HG03139 (cell line): Measurements from ENCODE around the gene A4GALT.
"Not testable (repeated sequence)": the region's sequence is repeated elsewhere in the genome, so short reads cannot be mapped to it uniquely, and the experiment has no call there.

Experiments used
- ATAC-seq: cut with Tn5 transposase; IDR thresholded peaks from one replicate; pipeline ENCODE4 v1.9.1; 2021; ENCODE audit not compliant: unreplicated experiment

Gene A4GALT

DNA sequence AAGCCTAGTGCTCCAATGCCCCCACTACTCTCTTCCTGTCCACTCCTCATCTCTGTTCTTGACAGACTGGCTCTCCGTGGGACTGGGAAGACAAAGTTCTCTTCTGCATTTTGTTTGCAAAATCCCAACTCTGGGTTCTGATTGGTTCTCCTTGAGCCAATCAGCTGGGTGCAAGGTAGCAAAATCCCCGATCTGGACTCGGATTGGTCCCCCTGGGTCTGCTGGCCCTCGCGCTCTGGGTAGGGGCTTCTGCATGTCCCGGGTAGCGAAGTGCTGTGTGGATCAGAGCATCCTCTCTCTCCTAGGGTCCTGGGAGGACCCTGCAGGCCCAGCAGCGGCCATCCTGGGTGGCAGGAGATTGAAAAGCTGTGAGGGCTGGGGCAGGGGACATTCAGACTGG is 22.3 kb upstream of the A4GALT start:
- no peak for ATAC-seq

DNA sequence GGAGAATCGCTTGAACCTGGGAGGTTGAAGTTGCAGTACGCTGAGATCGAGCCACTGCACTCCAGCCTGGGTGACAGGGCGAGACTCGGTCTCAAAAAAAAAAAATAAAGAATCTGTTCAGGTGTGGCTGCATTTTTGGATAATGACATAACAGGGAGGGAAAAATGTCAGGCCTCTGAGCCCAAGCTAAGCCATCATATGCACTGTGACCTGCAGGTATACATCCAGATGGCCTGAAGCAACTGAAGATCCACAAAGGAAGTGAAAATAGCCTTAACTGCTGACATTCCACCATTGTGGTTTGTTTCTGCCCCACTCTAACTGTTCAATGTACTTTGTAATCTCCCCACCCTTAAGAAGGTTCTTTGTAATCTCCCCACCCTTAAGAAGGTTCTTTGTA is 19.6 kb upstream of the A4GALT start:
- ATAC-seq, result not testable (repeated sequence)

DNA sequence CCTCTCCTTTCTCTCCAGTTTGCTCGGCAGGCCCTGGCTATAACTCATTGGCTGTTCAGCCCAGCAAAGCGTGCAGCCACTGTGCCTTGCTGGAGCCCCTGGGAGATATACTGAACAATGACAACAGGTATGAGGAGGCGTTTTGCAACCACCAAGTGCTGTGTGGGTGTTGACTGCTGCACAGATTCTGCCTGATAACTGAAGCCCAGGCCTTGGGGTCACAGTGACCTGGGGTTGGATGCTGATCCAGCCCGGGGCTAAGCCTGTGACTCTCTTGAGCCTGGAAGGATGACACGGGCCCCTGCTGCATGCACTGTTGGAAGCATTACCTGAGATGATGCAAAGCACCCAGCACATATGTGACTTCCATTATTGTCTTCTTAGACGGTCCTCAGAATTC is 13.7 kb upstream of the A4GALT start:
- no peak for ATAC-seq

DNA sequence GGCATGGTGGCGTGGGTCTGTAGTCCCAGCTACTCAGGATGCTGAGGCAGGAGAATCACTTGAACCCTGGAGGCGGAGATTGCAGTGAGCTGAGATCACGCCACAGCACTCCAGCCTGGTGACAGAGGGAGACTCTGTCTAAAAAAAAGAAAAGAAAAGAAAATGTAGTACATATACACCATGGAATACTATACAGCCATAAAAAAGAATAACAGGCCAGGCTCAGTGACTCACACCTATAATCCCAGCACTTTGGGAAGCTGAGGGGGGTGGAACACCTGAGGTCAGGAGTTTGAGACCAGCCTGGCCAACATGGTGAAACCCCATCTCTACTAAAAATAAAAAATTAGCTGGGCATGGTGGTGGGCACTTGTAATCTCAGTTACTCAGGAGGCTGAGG is 12.7 kb upstream of the A4GALT start:
- not testable (repeated sequence) for ATAC-seq

DNA sequence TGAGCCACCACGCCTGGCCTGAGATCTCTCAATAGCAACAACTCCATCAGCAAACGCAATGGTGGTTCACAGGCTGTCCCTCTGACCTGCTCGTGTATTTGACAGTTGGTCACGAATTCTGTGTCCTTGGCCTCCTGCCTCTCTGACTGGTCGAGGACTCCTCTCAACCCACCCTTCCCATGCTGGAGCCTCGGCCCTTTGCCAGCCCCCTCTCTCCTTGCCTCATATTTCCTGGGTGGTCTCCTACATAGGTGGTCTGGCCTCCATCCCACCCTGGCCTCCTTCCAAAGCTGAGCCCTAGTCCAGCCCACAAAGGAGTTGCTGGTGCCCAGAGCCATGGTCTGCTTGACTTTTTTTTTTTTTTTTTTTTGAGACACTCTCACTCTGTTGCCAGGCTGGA is 11.4 kb upstream of the A4GALT start:
- no peak for ATAC-seq

DNA sequence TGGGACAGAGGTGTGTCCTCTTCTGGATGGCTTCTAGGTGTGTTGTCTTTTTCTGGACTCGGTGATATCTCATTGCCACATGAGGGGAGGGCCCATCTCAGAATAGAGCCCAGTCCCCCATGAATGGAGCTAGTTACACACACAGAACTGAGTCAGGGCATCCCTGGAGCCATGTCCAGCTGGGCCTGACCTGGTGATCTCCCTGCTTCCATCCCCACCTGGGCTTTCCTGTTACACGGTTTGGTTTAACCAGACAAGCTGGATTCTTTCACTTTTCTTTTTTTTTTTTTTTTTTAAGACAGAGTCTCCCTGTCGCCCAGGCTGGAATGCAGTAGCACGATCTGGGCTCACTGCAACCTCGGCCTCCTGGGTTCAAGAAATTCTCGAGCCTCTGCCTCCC is 6.1 kb upstream of the A4GALT start:
- ATAC-seq, result no peak

DNA sequence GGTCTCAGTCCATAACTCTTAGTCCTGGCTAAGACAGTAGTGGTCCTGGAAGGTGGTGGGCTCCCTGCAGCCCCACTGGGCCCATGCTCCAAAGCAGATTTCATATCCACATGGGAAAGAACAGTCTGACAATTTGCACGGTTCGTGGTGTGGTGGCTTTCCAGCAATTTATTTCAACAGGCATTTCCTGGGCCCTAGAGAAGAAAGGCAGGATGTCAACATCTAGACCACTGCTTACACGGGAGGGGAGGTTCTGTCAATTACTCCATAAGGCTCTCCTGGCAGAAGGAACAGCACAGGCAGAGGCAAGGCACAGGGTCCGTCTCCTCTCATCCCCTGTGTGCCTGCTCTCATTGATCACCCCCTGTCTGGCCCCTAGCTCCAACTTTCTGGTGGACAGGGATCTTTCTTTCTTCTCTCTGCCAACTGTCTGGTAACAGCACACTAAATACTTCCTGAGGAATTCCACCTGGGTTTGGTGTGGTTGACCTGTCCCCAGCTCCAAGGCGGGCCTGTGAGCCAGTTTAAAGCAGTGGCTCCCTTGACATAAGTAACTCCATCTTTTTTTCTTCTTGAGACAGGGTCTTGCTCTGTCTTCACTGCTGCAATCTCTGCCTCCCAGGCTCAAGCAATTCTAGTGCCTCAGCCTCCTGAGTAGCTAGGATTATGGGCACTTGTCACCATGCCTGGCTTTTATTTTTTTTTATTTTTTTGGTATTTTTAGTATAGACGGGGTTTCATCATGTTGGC is 5.1 kb upstream of the A4GALT start:
- ATAC-seq, result no peak

DNA sequence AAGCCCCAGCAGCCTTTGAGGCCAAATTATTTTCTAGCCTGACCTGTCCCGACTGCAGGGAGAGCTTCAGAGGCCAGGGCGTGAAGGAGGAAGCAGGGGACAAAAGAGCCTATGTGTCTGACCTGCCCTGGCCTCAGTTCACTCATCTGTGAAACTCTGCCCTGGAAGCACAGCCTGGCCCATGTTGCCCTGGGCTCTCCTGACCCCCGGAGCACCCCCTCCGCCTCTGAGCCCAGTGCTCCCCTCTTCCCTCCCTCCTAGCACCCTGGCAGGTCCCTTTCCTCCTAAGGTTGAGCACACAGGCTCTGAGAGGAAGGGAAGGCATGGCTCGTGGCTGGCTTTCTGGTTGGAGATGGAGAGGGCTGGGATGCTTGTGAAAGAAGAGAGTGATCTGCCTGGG is 3.4 kb upstream of the A4GALT start:
- no peak for ATAC-seq

DNA sequence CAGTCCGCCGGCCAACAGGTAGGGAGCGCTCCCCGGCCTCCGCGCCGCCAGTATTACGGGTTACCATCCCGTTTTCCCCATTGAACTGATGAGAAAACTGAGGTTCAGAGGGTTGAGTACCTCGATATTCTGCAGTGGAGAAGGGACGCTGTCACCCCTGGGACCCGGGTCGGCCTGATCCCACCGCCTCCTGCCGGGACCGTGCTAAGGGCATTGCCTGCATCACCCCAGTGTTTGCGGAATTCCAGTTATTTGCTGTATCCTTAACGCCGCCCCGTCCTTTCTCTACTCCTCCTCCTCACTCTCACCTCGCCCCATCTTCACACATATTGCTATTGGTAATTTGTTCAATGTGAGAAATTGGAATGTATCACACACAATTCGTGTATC is 370 bp upstream of the A4GALT start:
- ATAC-seq, result no peak

DNA sequence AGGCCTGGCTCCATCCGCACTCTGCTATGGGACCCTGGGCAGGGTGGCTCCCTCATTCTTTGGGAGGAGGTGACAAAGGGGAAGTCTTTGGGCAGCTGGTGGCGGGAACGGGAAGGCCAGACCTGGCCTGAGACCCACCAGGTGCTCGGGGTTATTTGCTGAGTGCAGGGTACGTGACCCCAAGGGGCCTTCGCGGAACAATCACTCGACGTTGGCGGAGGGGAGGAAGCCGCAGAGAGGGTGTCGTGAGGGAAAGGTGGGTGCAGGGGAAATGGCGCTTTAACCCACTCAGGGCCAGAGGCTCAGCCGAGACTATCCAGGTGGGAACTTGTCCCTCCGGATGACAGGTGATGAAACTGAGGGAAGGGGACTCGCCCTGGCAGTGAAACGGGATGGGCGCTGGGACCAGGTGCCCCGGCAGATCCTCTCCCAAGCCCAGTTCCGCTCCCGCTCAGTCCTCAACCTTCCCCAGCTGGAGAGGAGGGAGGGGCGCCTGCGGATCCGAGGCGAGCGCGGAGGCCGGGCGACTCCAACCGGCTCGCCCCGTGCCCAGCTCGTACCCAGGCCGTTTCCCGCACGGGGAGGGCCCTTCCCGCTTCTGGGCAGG is 911 bp downstream of the A4GALT start:
- no peak for ATAC-seq

DNA sequence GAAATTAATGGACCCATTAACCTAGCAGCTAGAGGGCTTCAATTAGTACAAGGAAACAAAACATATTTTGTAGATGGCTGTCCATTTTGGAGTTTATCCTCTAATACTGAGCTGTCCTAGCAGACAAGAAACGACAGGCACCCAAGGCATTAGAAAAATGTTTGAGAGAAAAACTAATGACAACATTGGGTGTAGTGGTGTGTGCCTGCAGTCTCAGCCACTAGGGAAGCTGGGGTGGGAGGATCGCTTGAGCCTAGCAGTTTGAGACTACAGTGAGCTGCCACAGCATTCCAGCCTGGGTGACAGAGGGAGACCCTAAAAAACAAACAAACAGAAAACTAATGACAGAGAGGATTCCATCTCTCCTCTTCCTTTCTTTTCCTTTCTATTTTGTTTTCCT is 1.5 kb downstream of the A4GALT start:
- ATAC-seq, result no peak

DNA sequence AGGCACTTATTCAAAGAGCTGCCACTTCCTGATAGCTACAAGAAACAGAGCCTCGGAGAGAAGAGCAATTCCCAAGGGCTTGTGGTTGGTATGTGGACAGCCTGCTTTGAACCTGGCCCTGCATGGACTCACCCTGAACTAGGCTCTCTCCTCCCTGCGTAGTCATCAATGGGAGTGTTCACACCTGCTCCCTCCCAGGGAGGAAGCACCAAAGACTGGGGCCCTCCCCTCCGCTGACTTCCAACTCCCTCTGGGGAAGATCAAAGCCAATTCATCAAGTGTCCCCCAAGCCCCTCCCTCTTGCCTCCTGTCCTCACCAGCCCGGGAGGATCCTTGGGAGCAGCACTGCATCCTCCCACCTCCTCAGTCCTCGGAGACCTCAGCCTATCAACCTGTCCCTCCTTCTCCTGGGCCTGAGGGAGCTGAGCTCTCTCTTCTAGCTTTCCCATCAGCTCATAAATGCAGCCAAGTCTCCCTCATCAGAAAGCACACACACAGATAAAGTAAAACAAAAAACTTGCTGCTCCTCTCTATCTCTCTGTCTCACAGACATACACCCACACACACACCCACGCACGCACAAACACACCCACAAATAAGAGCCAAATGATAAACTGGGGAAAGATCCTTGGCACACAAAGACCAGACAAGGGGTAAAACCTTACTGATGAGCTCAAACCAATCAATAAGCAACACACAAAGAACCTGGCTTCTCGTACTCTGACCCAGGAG is 3.3 kb downstream of the A4GALT start:
- no peak for ATAC-seq

DNA sequence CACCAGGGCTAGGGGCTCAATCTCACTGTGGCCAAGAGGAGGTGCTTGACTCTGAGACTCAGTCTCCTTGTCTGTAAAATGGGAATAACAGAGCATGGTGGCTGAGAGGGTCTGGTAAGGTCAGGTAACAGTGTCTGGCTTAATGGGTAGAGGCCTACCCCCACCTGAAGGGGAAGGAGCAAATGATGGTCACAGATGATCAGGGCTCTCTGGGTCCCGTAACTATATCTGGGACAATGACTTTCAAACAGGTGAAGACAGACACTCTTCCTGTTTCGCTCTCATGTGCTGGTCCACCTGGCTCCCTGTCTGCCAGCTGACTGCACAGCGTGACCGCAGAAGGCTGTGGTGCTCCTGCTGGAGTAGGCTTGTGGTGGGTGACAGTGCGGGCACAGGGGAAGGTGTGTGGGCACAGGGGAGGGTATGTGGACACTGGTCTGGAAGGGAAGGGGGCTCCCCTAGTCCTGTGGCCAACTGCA is 4.0 kb downstream of the A4GALT start:
- no peak for ATAC-seq

DNA sequence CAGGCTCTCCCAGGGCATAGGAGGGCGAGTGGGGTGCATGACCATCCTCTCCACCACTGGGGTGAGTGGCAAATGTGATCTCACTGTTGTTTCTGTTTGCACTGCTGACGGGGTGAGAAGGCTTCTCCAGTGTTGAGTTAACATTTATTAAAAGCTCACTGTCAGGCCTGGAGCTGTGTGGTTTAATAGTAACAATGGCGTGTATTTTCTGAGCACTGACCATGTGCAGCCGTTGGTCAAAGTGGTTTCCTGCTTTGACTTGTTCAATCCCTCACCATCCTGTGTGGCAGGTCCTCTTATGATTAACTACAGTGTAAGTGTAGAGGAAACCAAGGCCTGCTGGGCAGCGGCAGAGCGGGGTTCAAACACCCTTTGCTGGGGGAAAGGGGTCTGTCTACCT is 4.4 kb downstream of the A4GALT start:
- ATAC-seq, result no peak

DNA sequence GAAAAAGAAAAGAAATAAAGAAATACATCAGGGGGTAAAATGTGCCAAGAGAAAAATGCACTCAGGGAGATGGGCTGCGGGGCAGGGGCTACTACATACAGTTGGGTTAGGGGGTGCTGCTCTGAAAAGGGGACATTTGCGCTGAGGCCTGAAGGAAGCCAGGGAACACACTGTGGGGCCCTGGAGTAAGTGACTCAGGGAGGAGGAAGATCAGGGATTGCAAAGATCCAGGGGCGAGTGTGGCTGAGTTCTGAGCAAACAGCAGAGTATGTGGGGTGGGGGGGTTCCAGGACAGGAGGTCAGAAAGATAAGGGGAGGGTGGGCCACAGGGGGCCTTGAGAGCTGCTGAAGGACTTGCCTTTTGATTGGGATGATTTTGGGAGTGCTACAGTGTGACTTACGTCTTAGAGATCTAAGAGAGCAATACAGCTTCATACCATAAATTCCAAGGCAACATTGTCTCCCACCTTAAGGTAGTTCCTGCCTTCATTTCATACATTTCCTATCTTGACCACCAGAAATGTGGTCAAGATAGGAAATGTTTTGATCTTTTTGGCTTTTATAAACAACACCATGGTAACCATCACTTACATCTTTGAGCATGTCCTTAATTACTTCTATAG is 5.8 kb downstream of the A4GALT start:
- ATAC-seq, result no peak

DNA sequence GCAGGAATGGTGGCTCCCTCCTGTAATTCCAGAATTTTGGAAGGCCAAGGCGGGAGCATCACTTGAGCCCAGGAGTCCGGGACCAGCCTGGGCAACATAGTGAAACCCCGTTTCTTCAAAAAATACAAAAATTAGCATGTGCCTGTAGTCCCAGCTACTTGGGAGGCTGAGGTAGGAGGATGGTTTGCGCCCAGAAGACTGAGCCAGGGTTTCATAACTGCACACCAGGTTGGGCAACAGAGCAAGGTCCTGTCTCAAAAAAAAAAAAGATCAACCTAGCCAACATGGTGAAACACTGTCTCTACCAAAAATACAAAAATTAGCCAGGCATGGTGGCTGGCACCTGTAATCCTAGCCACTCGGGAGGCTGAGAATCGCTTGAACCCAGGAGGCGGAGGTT is 6.4 kb downstream of the A4GALT start:
- ATAC-seq, result no peak

DNA sequence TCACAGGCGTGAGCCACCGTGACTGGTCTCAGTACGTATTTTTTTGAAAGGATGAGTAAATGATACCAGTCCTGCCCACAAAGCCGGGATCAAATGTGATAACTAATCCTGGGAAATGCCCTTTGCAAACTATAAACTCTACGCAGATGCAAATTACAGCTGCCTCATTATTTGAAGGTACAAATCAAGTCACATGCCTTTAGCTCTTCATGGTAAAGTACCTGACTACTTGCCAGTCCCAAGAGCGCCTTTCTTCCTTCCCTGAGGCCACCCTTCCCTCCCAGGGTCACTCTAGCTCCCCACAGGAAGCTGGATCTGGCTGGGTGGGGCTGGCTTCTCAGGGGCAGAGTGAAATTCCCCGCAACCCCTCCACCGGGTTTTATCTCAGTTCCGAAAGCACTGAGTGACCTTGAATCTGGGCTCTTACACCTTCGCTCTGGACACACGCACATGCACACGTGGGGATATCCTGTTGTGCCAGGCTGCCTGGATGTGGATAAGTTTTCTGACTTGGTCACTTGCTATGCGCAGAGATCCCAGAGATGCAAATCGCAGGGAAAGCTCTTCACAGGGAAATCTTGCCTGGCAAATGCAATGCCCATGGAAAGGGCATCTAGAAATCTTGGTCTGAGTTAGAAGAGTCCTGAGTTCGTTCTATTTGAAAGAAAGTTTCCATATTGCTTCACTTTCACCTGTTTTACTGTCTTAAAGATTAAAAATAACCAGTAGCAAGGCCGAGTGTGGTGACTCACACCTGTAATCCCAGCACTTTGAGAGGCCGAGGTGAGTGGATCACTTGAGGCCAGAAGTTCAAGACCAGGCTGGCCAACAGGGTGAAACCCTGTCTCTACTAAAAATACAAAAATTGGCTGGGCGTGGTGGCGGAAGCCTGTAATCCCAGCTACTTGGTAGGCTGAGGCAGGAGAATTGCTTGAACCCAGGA is 8.5 kb downstream of the A4GALT start:
- ATAC-seq, result no peak

DNA sequence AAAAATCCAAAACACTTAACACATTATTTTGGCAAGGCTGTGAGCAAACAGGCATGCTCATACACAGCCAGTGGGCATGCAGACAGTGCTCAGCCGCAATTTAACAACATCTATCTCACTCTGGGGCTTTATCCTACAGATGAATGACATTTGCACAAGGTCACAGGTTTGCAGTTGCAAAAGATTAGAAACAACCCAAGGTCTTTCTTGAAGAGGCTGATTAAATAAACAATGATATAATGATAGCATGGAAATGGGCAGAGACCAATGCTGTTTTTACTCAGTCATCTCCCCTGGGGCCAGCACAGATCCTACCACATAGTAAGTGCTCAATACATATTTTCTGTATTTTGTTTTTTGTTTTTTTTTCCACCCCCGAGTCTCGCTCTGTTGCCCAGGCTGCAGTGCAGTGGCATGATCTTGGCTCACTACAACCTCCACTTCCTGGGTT is 9.4 kb downstream of the A4GALT start:
- ATAC-seq, result no peak

DNA sequence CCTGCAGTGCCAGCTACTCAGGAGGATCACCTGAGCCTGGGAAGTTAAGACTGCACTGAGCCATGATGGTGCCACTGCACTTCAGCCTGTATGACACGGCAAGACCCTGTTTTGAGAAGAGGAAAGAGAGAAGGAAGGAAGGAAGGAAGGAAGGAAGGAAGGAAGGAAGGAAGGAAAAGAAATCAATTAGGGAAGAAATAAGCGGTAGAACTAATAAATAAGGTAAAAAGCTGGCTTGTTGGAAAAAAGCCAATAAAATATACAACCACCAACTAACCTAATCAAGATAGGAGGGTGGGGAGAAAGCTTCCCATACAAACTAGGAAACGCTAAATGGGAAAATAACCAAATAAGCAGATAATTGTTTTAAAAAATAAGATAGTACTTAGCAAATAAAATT is 12.3 kb downstream of the A4GALT start:
- no peak for ATAC-seq

DNA sequence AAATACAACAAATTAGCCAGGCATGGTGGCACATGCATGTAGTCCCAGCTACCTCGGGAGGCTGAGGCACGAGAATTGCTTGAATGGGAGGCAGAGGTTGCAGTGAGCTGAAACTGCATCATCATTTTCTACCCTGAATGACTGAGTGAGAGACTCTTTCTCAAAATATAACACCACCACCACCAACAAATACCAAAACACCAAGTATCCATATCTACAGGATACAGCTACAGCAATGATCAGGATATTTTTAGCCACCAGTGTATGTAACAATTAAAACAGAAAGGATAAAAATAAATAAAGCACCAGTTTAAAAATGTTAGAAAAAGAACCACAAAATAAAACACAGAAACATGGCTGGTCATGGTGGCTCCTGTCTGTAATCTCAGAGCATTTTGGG is 13.2 kb downstream of the A4GALT start:
- ATAC-seq, result no peak

DNA sequence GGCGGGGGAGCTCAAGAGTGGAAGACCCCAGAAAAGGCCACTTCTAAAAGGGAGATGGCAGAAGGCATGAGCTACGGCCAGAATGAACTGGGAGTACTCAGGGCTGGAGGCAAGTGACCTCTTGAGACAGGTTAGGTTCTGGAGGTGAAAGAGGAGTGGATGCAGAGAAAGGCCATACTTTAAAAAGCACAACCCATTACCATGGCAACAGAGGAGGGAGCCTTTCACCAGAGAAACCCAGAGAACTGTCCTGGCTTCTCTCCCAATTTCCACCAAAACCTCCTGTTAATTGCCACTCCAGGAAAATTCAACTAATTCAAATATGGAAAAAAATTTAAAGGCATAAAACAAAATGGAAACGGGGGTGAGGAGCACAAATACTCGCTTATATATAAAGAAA is 15.8 kb downstream of the A4GALT start:
- ATAC-seq, result no peak
